Islet of Langerhans (tissue), 1 donor: Measurements from ENCODE around the gene EME2.
"Not testable (repeated sequence)": the region's sequence is repeated elsewhere in the genome, so short reads cannot be mapped to it uniquely, and the experiment has no call there.

Experiments
- FAIRE-seq: peaks from one replicate; lab custom pipeline; 2011; peaks lifted over from hg19 to GRCh38; lab: Jason Lieb, UNC

The EME2 gene

DNA sequence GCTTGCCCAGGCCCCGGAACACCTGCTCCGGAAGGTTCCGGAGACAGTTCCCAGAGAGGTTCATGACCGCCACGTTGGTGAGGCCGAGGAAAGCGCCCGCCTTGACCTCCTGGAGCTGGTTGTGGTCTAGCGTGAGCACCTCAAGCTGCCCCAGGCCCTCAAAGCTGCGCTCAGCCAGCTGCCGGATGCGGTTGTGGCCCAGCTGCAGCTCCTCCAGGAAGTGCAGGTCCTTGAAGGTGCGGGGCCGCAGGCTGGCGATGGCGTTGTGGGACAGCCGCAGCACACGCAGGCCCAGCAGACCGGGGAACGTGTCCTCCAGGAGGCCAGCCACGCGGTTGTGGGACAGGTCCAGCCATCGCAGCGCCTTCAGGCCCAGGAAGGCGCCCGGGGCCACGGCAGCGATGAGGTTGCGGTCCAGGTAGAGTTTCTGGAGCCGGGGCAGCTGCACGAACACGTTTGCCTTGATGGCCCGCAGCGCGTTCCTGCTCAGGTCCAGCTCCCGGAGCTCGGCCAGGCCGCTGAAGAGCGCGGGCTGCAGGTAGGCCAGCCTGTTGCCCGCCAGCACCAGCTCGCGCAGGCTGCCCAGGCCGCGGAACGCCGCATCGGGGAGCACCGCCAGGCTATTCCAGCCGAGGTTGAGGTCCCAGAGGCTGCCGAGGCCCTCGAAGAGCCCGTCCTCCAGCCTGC is 18.8 kb downstream of the EME2 start:
- no peak for FAIRE-seq

DNA sequence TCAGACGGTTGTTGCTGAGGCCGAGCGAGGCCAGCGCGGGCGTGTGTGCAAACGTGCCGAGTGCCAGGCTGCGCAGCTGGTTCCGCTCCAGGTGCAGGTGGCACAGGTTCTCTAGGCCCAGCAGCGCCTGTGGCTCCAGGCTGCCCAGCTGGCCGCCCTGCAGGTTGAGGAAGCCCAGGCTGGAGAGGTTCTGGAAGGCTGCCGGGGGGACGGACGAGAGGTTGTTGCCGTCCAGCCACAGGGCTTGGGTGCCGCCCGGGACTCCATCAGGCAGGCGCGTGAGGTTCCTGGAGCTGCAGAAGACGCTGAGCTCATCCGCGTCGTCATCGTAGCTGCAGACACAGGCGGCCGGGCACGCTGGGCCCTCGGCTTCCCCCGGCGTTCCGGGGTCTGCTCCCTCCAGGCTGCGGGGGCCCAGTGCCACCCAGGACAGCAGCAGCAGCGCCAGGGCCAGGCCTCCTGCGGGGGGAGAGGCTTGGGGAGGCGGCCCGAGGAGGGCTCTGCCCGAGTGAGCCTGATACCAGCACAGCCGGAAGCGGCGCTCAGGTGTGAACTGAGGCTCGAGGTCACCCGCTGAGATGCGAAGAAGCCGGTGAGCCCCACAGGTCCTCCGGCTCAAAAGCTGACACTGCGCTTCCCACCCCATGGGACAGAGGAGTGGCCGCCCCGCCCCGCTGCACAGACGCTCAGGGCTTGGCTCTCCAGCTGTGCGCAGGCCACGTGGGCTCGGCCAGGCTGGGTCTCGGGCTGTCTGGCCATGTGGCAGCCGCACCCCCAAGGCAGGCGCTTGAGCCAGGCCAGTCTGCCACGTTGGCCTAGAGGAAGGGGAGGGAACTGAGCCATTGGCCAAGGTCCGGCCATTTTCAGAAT is 19.6 kb downstream of the EME2 start:
- FAIRE-seq = no peak

DNA sequence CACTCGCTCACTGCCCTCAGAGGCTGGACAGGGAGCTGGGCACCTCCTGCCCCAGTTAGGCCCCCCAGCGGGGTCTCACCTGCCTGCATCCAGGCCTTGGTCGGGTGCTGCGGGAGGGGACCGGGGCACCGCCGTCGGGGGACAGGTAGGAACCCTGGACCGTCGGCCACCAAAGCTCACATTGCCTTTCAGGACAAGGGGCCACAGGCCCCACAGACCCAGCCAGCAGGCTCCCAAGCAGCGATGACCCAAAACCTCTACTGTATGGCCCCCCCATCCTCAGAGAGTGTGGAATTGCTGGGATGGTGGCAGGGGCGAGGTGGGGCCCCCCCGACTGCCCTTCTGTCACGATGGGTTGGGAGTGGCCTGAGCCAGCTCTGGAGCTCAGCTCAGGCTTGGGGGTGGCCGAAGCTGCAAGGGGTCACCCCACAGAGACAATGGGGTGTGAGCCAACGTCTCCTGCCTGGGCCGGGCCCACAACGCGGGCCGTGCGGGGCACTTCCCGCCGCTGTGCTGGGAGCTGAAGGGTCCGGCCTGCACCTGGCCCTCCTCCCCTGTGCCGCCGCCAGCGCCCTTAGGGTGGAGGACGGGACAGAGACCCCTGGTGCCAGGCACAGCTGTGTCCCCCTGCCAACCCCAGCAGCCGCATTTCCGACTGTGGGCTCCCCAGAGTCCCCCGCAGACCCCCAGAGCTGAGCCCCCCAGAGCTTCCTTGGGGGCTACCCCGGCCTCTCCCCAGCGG is 20.4 kb downstream of the EME2 start:
- FAIRE-seq = no peak

- FAIRE-seq = no peak
Observed at GRCh38 chr16:1793578-1794220, 21.1 kb downstream of the EME2 start, which contains the start of gene IGFALS. Gene IGFALS, minus strand, starts transcription at chr16:1793705. Its CDS starts 53 bp downstream, at chr16:1793652.

DNA sequence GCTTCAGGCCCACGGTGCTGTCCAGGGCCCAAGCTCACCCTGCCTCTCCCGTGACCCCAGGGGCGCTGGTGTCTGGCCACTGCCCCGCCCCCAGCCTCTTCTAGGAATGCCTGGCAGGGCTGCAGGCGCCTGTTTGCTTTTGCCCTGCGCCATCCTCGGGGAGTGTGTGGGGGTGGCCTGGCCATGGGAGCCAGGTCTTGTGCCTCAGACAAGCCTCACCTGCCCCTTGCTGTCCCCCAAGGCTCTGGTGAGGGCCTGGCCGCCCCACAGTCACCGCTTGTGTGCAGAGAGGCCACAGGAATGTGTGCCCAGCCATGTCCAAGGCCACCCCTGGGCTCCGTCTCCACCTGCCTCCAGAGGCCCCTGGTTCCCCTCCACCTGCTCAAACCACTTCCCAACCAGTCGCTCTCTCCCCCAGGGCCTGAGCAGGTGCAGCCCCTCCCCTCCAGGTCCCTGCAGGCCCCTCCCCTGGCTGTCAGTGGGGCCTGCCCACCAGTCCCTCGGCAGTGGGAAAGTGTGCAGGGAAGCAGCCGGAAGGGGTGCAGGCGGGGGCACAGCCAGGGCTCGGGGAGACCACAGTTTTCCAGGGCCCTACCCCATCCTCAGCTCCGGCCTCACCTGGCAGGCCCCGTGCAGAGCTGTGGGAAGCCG is 21.7 kb downstream of the EME2 start:
- FAIRE-seq = no peak

DNA sequence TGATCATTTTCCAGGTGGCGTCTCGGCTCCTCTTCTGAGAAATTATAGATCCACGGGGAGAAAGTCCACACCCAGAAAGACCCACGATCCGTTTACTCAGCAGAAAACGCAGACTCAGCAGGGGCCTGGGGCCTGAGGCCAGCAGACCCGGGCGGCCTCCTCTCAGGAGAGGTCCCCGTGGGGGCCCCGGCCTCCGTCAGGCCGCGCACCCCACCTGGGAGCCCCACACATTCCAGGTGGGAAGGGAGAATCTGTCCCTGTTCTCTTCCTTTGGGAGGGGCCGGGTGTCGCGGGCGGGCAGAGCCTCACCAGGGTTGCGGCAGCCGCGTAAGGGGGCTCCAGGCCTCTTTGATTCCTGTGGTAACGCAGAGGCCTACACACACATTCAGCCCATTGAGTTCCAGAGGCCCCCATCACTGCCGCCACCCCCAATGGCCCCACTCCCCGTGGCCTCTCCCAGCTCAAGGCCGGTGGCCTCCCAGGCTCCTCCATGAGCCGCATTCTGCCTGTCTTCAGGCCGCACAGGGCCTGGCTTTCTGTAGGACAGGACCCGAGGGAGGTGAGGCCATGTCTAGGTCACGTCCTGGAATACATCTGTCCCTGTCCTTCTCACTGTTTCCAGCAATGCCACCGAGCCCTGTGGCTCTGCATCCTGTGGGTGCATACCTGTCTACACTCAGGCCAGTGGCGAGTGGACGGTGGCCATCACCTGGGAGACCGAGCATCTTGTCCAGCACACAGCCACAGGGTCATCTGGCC is 22.5 kb downstream of the EME2 start:
- FAIRE-seq = no peak

DNA sequence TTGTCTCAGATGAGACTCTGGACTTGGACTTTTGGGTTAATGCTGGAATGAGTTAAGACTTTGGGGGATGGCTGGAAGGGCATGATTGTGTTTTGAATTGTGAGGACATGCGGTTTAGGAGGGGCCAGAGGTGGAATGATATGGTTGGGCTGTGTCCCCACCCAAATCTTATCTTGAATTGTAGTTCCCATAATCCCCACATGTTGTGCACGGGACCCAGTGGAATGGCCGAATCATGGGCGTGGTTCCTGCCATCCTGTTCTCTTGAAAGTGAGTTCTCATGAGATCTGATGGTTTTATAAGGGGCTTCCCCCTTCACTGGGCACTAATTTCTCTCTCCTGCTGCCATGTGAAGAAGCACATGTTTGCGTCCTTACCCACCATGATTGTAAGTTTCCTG is 26.7 kb downstream of the EME2 start:
- not testable (repeated sequence) for FAIRE-seq

DNA sequence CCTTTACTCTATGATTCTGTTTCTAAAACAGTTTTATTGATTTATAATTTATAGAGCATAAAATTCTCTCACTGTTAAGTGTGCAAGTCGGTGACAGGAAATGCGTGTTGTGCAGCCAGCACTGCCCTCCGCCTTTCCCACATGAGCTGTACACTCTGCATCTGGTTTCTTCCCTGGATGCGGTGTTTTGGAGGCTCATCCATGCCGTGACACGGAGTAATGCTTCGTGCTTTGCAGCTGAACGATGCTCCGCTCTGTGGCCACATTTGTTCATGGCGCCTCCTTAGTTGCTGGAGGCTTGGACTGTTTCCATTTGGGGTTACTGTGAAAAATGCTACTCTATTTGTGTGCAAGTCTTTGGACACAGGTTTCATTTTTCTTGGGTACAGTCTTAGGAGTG is 28.1 kb downstream of the EME2 start:
- FAIRE-seq = no peak

DNA sequence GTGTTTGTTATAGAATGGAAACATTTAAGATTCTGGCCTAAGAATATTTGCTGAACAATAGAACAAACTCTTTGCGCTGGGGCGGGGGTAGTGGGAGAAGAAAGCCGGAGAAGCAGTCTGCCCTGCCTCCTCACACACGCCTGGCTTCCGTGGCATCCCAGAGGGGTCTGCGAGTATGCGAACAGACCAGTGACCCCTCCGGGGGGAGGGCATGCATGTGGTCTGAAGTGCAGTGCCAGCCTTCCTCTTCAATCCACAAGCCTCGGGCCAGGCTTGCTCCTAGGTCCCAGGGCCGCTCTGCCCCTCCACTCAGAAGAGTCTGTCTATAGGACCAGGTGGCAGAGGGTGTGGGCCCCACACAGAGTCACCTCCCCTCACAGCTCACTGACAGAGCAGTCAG is 35.0 kb downstream of the EME2 start:
- no peak for FAIRE-seq

GRCh38 chr16:1808691-1809090 is 36.1 kb downstream of the EME2 start:
- no peak for FAIRE-seq

DNA sequence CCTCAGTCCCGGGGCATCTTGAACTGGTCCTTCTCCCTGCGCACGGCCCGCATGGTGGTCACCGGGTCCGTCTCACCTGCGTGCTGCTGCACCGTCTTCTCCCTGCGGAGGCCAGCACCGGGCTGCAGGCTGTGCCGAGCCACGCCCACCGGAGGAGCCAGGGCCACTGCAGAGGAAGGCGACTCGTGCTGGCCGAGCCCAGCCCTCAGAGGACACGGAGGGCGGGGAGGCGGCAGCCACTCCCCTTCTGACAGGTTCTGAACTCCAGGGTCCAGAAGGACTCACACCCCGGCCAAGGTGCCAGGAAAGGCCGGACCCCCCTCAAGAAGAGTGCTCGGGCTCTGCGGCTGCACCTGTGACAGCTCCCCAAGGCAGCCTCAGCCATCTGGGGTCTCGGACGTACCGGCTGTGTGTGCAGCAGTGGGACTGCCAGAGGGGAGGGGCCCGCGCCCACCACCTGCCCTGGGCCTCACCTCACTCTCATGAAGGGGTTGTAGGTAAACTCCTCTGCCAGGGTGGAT is 36.7 kb downstream of the EME2 start:
- FAIRE-seq = no peak

DNA sequence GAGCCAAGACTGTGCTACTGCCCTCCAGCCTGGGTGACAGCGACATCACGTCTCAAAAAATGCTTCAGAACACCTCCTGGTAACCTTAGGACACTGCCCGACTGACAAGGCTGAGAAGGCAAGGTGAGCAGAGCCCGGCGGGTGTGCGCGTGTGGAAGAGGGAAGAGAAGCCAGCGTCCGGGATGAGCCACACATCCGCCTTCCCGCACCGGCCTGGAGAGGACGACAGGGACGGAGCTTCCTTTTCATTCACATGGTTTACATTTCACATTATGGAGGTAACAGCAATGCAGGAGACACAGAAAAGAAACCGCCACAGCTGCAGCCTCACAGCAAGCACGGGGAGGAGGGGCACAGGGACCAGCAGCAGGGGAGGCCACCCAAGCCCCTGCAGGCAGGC is 37.5 kb downstream of the EME2 start:
- FAIRE-seq = no peak

GRCh38 chr16:1810536-1810935 is 37.9 kb downstream of the EME2 start:
- FAIRE-seq = no peak

GRCh38 chr16:1812732-1813163 is 40.1 kb downstream of the EME2 start:
- FAIRE-seq = no peak

- FAIRE-seq = no peak
Observed at GRCh38 chr16:1815461-1815860, 42.9 kb downstream of the EME2 start.

DNA sequence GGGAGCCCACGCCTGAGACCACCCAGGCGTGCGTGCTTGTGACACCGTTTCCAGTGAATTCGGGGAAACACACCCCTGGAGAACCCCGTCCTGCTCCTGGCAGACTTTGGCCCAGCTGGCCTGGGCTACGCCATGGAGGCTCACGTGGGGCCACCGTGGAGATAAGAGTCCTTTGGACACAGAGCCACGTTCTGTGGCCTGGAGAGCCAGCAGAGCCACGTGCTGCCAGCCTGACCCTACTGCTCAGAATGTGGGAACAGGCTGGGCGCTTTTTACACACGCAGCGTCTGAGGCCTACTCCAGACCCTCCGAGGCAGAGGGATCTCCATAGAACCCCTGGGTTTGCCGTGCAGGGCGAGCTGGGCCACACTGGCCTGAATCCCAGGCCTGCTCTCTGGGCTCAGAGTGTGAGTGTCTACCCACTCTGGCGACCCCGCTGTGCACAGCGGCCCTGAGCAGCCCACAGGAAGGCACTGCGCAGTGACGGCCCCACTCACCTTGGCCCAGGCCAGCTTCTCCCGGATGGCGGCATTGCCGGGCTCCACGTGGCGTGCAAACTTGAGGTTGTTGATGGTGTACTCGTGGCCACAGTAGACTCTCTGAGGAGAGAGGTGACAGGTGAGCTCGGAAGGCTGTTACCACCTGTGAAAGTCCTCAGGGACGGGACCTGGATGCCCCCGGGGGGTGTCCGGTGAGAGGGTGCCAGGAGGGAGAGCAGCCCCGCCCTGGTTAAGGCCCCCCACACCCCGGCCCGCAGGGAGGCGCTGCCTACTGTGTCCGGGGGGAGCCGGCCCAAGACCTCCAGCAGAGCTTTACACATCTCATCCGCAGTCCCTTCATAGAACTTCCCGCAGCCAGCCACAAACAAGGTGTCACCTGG is 44.0 kb downstream of the EME2 start:
- no peak for FAIRE-seq

- no peak for FAIRE-seq
Observed at GRCh38 chr16:1817276-1817589, 44.6 kb downstream of the EME2 start.

DNA sequence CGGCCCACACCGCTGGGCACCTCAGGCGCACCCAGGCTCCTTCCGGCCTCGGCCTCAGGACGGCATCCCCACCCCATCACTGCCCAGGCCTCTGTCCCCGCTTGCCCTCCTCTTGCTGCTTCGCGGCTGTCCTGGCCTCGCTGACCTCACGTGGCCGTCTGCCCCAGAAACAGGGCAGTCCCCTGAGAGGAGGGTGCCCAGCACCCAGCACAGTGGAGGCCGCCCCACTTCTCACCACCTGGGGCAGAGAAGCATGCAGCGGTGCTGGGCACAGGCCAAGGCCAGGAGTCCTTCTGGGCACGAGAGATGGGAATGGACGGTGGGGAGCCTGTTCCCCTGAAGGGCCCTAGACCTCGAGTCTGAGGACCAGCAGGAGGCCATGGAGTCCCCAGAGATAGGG is 45.1 kb downstream of the EME2 start:
- no peak for FAIRE-seq

DNA sequence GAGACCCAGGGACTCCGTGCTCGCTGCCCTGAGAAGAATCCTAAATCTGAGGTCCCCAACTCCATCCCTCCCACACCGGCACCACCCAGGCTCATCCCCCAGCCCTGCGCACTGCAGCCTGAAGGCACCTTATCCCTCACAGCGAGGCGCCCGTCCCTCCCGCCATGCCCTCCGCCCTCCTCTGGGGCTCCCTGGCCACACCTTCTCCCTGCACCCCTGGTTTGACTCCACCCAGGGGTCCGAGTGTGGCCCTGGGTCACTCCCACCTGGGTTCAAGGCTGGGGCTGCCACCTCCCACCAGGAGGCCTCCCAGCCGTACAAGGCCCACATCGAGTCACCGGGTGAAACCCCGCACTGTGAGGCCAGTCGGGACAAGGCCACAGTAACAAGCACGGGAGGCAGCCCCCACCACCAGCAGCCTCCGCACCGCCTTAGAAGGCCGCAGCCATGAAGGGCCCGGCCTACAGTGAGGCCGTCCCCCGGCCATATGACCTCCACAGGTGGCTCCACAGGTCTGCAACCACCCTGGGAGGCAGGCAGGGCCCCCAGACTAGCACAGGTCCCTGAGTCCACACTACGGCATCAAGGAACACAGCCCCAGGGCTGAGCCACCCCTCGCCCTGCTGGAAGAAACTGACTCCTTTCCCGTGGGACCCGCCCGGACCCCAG is 45.7 kb downstream of the EME2 start:
- no peak for FAIRE-seq
